ENCODE results near the gene ZBTB7C.

ZBTB7C gene

DNA sequence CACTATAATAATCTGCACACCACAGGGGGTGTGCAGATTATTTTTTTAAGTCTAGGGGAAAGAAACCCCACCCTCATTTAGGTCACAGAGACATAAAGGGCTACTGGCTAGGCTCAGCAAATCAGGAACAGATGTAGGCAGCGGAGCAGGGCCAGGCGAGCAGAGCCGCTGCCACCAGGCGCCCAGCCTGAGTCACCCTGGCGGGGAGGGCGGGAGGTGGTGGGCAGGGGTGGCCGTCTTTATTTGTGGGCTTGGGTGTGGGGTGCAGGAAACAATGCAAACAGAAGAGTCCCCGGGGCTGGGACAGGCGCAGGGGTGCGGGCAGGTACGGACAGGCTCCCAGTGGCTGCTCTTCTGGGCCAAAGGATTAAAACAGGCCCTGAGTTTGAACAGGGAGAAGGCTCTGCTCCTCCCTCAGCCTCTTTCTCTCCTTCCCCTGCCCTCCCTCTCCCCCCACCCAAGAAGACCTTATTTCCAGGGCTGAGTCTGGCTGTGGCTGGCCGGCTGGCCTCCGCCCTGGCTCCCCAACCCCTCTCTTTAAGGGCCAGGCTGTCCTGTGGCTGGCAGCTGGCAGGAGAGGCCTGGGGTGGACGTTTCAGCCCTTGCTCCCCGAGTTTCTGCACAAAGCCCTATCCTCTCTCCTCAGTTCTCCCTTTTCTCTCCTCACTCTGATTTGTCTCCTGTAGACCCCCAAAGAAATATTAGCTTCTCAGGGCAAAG, 335.8 kb downstream of the ZBTB7C start:
- TF ChIP-seq, protein P1, sequence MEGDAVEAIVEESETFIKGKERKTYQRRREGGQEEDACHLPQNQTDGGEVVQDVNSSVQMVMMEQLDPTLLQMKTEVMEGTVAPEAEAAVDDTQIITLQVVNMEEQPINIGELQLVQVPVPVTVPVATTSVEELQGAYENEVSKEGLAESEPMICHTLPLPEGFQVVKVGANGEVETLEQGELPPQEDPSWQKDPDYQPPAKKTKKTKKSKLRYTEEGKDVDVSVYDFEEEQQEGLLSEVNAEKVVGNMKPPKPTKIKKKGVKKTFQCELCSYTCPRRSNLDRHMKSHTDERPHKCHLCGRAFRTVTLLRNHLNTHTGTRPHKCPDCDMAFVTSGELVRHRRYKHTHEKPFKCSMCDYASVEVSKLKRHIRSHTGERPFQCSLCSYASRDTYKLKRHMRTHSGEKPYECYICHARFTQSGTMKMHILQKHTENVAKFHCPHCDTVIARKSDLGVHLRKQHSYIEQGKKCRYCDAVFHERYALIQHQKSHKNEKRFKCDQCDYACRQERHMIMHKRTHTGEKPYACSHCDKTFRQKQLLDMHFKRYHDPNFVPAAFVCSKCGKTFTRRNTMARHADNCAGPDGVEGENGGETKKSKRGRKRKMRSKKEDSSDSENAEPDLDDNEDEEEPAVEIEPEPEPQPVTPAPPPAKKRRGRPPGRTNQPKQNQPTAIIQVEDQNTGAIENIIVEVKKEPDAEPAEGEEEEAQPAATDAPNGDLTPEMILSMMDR (IDR thresholded peaks at IDR 0.05), result no peak
- Histone ChIP-seq H3K36me3 (ENCODE audit: control insufficient read depth, insufficient read depth, low read length) (no peaks in the 10 kb centered on the region), H3K79me2 (no peaks in the 10 kb centered on the region), H2AFZ (no peak overlapping the region), H3K4me3 (ENCODE audit: low read depth, low read length) (no peak overlapping the region), H3K9ac (no peak overlapping the region), H3K4me2 (ENCODE audit: low read length) (no peak overlapping the region), H3K4me1 (no peaks in the 10 kb centered on the region), H3K27ac (peak overlapping the region; percentile 5), H3K27me3 (ENCODE audit: control insufficient read depth, insufficient read depth, low read length) (no peaks in the 10 kb centered on the region), H3K9me3 (ENCODE audit: control insufficient read depth, low read length) (no peaks in the 10 kb centered on the region)

DNA sequence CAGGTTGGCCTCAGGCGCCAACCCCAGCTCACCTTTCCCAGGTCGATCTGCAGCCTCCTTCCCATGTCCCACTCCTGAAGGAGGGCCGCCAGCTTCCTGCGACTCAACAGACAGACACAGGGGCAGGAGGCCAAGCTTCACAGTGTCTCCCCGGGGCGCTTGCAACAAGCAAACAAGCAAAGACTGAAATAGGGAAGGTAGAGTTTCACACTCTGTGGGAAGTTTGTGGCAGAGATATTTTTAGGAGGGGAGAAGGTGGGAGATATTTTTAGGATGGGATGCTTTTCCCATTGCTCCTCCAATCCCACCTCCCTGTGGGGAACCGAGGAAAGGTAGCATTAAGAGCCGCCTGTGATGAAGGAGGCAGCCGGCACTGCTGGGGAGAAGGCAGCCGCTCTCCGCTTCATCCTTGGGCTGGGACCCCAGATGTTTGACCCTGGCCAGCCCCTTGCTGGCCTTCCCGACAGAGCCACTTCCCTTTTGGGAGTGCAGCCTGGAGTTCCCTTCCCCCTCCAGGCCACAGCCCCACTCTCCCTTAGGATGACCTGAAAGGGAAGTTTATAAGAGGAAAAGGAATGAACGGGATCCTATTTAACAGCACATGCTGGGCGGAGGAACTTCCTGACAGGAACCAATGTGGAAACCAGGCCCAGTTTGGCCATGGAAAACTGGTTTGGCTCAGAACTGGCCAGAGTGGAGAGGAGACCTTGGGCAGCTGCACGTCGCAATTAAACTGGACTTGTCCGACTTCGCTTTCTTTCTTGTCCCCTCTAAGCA, 336.6 kb downstream of the ZBTB7C start:
- Histone ChIP-seq H3K9ac (no peak overlapping the region), H3K79me2 (no peaks in the 10 kb centered on the region), H3K4me2 (ENCODE audit: low read length) (no peak overlapping the region), H3K9me3 (ENCODE audit: control insufficient read depth, low read length) (no peaks in the 10 kb centered on the region), H3K36me3 (ENCODE audit: control insufficient read depth, insufficient read depth, low read length) (no peaks in the 10 kb centered on the region), H2AFZ (no peak overlapping the region), H3K4me1 (no peaks in the 10 kb centered on the region), H3K27ac (peak overlapping the region; percentile 5), H3K27me3 (ENCODE audit: control insufficient read depth, insufficient read depth, low read length) (no peaks in the 10 kb centered on the region), H3K4me3 (ENCODE audit: low read depth, low read length) (no peak overlapping the region)
- TF ChIP-seq, protein P1 (IDR thresholded peaks at IDR 0.05), result no peak

DNA sequence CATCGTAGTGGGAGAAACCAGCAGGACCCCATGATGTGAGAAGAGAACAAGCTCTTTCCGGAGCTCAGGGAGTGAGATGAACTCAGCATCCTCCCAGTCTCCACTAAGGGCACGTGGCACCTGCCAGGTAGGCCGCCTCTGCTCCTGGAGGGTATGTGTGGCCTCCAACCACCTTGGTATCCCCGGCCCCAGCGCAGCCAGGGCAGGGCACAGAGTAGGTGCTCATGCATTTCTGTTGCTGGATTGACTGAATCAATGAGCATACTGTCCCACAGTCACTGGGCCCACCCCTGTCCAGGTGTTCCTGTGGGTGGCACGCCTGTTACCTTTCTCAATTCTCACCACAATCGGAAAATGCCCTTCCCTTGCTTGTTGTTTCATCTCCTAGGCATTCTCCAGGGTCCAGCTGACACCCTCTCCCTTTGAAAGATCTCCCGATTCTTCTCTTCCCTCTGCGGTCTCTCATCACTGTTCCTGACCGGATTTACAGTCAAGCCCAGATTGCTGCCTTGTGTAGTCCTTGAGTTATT, 340.2 kb downstream of the ZBTB7C start:
- Histone ChIP-seq H3K36me3 (ENCODE audit: control insufficient read depth, insufficient read depth, low read length) (no peaks in the 10 kb centered on the region), H3K9me3 (ENCODE audit: control insufficient read depth, low read length) (no peaks in the 10 kb centered on the region), H2AFZ (no peak overlapping the region), H3K4me1 (no peaks in the 10 kb centered on the region), H3K27me3 (ENCODE audit: control insufficient read depth, insufficient read depth, low read length) (no peaks in the 10 kb centered on the region), H3K79me2 (no peaks in the 10 kb centered on the region), H3K9ac (no peak overlapping the region), H3K4me3 (ENCODE audit: low read depth, low read length) (no peak overlapping the region), H3K27ac (no peak overlapping the region), H3K4me2 (ENCODE audit: low read length) (no peak overlapping the region)
- TF ChIP-seq, protein P1 (IDR thresholded peaks at IDR 0.05), result no peak

DNA sequence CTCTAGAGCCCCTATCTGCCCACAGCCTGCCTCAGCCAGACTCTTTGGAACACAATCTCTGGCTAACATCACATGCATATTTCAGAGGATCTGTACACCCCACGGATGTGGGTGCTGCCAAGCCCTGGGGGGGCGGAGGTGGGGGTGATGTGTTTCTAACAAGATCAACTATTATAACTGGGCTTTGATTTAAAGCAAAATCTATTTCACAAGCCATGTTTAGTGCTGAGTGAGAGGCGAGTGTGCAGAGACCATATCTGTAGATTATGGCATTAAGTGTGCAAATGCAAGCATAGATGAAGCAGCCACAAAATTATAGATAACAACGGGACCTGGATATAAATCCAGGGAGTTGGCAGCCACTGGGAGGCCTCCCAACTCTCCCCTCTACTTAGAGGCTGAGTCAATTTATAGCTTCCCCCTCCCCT, 342.9 kb downstream of the ZBTB7C start:
- H3K4me3 ChIP-seq (ENCODE audit: low read depth, low read length), result no peak overlapping the region
- no peaks in the 10 kb centered on the region for H3K36me3 ChIP-seq (ENCODE audit: control insufficient read depth, insufficient read depth, low read length)
- no peaks in the 10 kb centered on the region for H3K9me3 ChIP-seq (ENCODE audit: control insufficient read depth, low read length)
- H2AFZ ChIP-seq, result no peak overlapping the region
- H3K79me2 ChIP-seq, result no peaks in the 10 kb centered on the region
- H3K27me3 ChIP-seq (ENCODE audit: control insufficient read depth, insufficient read depth, low read length), result no peaks in the 10 kb centered on the region
- no peaks in the 10 kb centered on the region for H3K4me1 ChIP-seq
- H3K4me2 ChIP-seq (ENCODE audit: low read length), result no peak overlapping the region
- H3K27ac ChIP-seq, result no peak overlapping the region
- H3K9ac ChIP-seq, result no peak overlapping the region
- TF ChIP-seq, protein P1 (IDR thresholded peaks at IDR 0.05), result no peak
